GM19238 (cell line): ENCODE results near the gene LACC1.

Source experiments
- DNase-seq: peaks from one replicate; pipeline ENCODE4 v3.0.0; 2011; ENCODE audit warnings: low spot score; ENCODE audit not compliant: insufficient read length

The LACC1 gene

DNA sequence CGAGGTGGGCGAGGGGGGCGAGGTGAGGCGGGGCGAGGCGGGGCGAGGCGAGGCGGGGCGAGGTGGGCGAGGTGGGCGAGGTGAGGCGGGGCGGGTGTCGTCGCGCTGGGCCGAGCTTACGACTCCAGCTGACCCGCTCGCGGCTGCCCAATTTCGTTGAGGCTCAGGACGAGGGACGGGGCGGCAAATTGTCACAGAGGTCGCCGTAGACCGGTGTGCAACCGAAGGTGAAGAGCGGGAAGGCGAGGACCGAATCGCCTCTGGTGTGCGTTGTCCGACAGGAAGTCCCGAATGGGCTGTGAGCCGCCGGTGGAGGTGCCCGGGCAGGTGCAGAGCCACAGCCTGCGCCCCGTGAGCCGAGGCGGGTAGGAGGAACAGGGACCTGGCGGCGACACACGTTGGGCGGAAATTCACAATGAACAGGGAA, at the start of gene LACC1:
LACC1 (plus strand) TSS at position 150 of the 427 bp plus-strand sequence. CDS start 1,082 bp downstream, outside the sequence.
- peak; percentile 5 for DNase-seq

DNA sequence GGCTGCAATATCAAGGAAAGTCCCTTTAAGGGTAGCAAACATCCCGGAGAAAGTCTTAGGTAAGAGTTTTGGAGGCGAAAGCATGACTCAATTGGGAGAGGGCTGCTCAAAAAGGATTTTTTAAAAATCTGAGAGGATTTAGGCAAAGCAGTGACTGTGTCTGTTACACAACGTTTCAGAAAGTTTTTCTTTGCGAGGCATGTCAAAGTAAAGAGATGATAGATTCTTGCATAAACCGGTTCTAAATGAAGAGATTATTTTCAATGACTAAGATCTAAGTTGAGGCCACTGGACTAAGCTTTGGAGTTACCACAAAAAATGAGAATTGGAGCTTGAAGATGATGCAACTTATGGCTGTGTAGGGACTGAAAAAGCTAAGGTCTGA, 49.2 kb upstream of the LACC1 start:
- DNase-seq = no peak

DNA sequence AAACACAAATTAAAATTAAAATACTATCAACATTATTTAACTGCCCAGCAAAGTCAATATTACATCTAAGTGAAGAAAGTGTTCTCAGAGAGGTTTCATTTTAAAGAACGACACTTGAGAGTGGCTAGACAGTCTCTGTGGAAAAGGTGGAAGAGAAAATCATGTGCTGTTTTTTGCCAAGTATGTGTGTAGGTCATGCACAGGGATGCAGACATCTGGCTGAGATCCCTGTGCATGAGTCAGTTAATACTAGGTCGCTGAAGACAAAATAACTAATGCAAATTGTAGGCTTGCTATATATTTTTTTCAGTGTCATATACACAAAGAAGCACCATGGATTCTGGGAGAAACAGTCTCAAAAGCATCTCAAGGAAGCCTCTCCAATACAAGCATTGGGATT, 48.6 kb upstream of the LACC1 start:
- no peak for DNase-seq

DNA sequence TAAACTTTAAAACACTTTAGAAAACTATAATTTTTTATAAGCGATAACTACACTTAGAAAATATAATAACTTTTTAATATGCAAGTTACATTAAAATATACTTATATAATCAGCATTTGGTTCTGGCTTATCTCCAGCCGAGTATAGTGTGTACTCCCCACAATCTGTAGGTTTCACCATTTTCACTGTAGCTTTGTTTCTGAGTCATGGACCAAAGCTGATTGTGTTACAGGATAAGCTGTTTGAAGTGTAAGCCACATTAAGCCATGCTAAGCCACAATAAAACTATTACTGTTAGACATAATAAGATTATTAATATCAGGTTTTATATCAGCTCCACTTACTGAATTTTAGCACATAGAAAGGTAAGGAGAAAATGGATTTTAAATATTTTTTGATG, 44.0 kb upstream of the LACC1 start:
- DNase-seq = no peak

DNA sequence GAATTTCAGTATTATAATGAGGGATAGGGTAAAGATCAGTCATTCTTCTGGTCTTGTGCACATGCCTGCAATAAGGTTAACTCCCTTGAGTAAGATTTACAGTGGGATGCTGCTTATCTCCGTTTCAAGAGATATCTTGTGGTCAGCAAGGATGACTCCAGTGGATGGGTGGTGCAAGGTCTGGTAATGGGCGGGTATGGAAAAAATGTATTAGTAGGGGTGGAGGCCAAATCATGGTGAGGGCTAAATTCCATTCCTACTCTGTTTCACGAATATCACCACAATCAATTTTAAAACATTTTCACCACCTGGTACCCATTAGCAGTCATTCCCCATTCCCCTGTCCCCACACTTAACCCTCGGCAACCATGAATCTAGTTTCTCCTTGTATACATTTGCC, 40.8 kb upstream of the LACC1 start:
- no peak for DNase-seq

DNA sequence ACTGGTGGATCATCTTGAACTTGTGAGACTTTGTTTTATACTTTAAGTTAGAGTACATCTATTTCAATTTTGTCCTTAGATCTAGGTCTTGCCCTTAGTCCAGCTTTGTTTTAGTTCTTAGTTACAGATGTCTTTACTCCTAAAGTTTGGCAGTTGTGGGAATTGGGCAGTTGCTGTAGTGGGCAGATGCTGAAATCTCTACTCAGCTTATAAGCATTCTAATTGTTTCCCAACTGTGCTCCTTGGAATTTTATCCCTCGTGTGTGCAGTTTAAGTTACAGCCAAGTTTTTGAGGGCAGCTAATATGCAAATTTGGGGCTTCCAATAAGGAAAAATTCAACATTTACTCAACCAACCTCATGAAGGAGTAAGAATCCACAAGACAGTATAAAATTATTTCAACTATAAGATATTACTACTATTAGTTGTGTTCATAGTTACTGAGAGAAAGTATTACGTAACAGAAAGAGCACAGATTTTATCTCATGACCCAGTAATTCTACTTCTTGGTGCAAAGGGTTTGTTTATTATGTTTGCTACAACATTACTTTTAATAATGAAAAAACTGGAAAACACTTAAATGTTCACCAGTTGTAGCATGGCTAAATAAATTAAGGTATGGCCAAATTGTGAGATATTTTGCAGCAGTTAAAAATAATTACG, 33.1 kb upstream of the LACC1 start:
- no peak for DNase-seq

DNA sequence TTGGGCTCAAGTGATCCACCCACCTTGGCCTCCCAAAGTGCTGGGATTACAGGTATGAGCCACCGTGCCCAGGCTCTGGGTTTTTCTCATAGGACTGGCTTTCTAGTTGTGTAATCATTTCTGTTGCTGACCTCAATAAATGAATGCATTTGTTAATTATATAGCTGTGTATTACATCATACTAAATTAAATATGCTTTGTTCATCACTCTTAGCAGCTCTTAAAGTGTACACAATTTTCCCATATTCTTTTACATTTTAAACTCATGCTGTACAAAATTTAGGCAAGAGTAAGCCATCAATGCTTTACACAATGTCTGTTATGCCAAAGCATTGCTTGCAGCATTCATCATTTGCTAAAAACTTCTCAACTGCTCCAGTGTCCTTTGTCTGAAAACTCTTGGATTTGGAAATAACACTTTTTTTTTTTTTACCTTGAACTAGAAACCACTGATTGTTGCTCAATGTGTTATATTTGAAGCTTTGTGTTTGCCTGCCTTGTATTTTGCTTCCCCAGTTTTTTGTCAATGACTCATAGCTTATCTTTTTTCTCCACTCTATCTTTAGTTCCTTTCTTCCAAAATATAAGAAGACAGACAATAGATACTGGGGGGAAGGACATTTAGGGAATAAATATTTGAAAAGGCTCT, 31.6 kb upstream of the LACC1 start:
- DNase-seq = no peak

DNA sequence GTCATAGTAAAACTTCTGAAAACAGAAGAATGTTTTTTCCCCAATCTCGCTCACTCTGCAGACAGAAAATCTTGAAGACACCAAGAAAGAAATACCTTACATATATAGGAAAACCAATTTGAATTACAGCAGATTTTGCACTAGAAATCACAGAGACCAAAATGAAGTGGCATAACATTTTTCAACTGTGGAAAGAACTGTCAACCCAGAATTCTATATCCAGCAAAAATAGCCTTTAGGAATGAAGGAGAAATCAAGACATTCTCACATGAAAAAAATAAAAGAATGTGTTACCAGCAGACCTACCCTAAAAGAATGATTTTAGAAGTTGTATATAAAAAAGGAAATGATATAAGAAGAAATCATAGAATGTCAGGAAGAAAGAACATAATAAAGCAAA, 28.8 kb upstream of the LACC1 start:
- DNase-seq = no peak

DNA sequence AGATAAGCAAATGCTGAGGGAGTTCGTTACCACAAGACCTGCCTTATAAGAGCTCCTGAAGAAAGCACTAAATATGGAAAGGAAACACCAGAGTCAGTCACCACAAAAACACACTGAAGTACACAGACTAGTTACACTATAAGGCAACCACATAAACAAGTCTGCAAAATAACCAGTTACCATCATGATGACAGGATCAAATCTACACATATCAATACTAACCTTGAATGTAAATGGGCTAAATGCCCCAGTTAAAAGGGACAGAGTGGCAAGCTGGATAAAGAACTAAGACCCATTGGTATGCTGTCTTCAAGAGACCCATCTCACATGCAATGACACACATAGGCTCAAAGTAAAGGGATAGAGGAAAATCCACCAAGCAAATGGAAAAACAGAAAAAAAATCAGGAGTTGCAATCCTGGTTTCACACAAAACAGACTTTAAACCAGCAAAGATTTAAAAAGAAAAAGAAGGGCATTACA, 26.7 kb upstream of the LACC1 start:
- DNase-seq = no peak

DNA sequence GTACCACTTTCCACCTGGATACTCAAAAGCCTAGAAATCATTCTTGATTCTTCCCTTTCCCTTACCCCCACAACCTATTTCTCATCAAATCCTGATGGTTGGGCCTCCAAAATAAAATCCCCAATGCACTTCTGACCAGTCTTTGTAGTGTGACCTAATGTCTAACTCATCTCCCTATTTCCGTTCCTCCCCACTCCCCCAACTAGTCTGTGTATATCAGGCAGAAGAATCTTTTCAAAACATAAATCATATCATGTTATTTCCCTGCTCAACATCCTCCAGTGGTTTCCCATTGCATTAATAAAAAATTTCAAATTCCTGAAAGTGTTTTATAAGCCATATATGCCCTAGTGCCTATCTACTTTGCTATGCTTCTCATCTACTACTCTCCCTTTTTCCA, 17.8 kb upstream of the LACC1 start:
- no peak for DNase-seq

DNA sequence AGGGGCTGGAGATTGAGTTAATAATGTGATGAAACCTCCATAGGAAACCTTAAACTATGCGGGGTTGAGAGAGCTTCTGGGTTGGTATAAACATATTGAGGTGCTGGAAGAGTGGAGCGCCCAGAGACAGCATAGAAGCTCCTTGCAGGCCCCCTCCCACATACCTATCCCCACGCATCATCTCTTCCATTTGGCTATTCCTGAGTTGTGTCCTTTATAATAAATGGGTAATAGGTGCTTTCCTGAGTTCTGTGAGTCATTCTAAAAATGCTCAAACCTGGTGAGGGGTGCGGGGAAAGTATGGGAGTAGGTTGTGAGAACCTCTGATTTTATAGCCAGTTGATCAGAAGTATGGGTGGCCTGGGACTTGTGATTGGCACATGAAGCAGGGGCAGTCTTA, 14.8 kb upstream of the LACC1 start:
- no peak for DNase-seq

DNA sequence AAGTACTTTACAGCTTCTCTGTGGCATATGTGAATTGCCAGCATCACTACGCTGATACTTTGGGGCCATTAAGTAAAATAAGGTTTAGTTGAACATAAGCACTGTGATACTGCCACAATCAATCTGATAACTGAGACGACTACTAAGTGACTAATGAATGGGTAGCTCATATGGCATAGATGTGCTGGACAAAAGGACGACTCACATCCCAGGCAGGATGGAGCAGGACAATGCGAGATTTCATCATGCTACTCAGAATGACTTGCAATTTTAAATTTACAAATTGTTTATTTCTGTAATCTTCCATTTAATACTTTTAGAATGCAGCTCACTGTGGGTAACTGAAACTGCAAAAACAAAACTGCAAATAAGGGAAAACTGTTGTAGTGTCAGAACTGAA, 13.8 kb upstream of the LACC1 start:
- DNase-seq = no peak

DNA sequence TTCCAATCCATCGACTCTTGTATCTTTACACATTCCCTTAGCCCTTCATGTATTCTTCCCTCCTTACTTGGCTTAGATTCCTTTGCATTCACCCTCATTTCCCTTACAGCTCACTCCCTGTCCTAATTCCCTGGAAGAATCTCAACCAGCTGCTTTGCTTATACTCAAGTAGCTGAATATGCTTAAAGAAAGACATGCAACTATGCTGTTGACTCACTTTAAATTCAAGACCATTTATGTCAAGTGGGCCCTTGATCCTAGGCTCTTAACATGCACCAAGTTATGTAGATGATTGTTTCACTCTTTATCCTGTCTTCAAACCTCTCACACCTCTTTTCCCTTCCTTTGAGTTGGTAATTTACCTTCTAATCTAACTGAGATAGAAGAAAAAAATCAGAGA, 7.5 kb upstream of the LACC1 start:
- no peak for DNase-seq

DNA sequence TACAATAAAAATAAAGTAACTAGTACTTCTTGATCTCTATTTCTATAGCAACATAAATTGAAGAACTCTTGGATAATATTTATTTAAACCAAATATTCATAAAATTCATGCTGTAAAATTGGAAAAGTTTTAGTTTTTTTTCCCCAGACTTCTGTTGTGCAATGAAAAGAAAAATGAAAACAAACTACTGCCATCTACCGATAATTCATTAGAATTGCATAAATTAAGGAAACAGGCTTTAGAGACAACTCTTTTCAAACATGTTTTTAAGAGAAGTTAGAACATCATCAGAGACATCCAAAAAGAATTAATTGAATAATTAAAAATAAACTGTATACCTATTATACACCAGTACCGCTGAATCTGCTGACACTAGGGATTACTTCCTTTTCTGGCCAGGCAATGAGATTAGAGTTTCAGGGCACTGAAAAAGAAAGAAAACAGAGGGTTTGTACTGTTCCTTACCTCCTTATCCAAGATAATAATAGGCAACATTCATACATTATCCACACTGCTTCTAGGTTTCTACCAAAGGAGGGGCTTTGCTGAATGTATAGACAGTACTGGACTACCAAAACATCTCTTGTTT, 5.1 kb upstream of the LACC1 start:
- no peak for DNase-seq

DNA sequence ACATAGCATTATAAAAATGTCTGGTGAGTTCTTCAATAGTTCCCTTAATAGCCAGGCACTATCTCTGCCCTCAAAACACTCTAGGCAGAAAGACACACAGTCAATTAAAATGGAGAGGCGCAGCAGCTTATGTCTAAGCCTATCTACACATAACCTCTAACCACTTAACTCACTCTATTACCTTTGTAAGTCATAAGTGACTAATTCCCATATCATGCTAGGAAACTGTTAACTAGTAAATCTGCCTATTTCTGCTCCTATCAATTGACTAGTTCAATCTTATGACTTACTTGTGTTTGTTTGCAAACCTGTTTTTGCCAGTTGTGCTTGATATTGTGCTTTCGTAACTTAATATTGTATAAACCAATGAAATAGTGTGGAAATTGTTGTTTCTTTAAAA, 3.3 kb upstream of the LACC1 start:
- no peak for DNase-seq

DNA sequence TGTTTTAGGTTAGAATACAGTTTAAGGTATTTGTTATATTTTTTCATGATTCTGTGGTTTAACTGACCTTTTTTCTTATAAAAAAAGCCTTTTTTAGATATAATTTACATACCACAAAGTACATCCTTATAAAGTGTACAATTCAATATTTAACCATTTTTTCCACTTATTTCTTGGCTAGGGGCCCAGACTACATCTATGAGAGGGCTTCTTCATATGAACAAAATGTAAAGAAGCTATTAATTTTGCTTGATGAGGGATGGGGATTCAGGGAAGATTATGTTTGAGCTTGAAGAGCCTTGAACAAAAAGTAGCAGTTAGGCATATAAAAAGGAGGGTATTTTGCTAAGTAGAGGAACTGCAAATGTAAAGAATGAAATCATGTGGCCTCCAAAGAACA, 2.4 kb upstream of the LACC1 start:
- no peak for DNase-seq

DNA sequence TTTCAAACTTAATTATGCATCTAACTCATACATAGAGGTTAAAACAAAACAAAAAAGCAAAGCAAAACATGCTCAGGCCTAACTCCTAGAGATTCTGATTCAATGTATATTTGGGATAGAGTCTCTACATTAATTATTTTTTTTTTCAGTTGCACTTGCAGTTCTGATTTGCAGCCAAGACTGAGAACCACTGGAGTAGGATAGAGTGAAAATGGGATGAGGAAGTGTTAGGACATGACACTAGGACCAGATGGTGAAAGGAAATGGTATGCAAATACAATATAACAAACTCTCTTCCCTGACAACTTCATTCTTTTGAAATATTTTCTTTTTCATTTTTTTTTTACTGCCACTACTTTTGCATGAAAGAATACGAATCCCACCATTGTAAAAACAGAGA, 1.9 kb upstream of the LACC1 start:
- no peak for DNase-seq

DNA sequence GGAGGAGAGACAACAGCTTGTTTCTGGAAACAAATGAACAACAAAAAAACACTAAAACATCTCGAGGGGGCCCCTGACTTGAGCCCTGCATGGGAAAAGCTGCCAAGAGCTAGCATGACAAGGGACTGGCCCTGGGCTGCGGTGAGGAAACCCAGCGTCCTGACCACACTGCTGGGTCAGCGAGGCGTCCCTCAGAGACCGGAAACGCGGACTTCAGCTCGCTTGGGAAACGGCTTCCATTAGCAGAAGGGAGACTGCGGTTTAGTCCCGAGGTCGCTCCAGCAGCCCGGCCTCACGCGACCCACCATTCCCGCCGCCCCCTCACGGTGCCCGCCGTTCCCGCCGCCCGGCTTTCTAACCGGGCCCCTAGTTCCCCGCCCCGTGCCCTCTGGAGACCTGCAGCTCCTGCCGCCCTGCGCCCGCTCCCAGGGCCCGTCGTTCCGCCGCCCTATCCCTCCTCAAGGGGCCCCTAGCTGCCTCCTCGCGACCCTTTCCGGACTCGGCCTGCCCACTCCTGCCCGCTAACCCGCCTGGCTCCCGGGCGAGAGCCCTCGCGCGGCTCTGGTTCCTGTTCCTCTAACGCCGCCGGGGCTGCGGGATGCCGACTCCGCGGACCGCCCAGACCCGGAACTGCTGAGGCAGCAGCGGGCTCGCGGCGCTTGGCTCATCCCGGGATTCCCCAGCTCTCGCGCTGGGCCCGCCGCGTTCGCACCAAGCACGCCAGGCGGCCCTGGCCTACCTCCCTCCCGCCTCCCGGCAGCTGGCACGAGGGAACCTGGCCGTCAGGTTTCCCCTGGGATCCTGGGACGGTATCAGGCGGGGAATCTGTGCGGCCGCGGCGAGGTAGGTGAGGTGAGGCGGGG, 581 bp upstream of the LACC1 start, which contains the start of gene CCDC122:
CCDC122 (minus strand) TSS at position 849 of the 863 bp plus-strand sequence. CDS start 10,364 bp downstream, outside the sequence.
- peak; percentile 73 for DNase-seq

DNA sequence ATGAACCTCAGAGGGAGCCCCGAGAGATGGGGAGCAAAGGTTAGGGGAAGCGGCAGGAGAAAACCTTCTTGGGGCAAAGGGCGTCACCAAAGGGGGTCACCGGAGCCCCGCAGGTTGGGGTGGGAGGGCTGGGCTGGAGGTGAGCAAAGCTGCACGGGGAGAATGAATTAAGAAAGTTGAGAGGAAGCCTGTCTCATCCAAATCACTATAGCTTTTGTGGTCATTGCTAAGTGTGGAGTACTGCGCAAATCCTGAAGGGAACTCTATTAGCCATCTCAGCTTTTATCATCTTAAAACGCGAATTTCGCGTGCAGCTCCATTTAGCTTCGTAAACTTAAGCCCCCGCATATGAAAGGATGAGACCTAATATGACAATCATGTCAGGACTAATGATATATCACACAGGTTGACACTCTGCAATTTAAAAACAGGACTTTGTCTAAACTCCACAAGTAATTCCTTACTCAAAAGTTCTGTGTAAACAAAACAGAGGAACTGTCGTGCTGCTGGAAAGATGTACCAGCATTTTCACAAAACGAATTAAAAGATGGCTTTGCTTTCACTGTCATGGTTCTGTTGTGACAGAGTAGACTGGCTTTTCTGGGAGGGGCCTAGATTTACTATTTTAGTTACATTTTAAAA, 631 bp downstream of the LACC1 start:
- DNase-seq = no peak

DNA sequence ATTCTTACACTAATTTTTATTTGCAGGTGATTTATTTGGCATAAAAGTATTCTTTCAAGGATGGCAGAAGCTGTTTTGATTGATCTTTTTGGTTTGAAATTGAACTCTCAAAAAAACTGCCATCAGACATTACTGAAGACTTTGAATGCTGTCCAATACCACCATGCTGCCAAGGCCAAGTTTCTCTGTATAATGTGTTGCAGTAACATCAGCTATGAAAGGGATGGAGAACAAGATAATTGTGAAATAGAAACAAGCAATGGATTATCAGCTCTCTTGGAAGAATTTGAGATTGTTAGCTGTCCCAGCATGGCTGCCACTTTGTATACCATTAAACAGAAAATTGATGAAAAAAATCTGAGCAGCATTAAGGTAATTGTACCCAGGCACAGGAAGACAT, 1.2 kb downstream of the LACC1 start:
- DNase-seq = no peak

DNA sequence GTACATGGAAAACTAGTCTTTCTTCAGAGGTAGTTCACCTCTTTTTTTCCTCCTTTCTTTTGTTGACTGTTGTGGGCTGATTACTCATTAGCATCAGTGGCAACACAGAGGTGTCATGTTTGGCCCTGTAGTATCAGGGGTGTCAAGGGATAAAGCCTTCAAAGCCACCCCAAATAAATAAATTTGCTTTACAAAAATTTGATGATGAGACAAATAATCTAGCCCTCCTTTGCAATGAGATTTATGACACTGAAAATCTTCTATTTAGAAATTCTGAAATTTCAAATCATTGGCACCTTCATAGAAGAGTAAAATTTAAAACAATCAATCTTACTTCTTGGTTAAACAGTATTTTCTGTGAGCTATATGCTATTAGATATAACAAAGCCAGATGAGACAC, 1.9 kb downstream of the LACC1 start:
- DNase-seq = no peak
